Endothelial cell of umbilical vein (primary cell): ENCODE results near the gene MBNL2. TPM values are rescaled to one million over a fixed set of nuclear protein-coding genes. Genes with fewer than 3 reads are reported as not detected.

Experiments used
- BruUV-seq: library from RNA; stranded (reverse); fragments of 400-500 nt; replicated peaks from 2 replicates; lab custom pipeline; 2021; lab: Mats Ljungman, UMichigan
- CTCF ChIA-PET: fragments of 300-600, 350-600 bp; sonication (Branson Sonifier 250); formaldehyde crosslinking; loops from one replicate; lab custom pipeline; 2021; ENCODE audit warnings: antibody characterized with exemption, inconsistent platforms; lab: Charles Lee
- POLR2A ChIA-PET: fragments of 300-600, 350-600 bp; sonication (Branson Sonifier 250); formaldehyde crosslinking; loops from one replicate; lab custom pipeline; 2021; ENCODE audit warnings: antibody characterized with exemption, inconsistent platforms; lab: Charles Lee
- DNase-seq: peaks from one replicate; pipeline ENCODE4 v3.0.0-alpha.2; 2011; ENCODE audit warnings: low read depth, low spot score
- FAIRE-seq: peaks from 2 replicates; lab custom pipeline; 2011; peaks lifted over from hg19 to GRCh38; lab: Jason Lieb, UNC
- H2AFZ ChIP-seq: 2 replicates; pipeline ENCODE4 v1.6.0; 2012; ENCODE audit warnings: low read depth, low read length, control low read depth, inconsistent platforms
- H3K27ac ChIP-seq: 2 replicates; pipeline ENCODE4 v1.5.1; 2011; ENCODE audit warnings: low read depth, mild to moderate bottlenecking, control low read depth, low read length, moderate library complexity; ENCODE audit not compliant: insufficient read depth
- H3K27me3 ChIP-seq, 2 experiments: 2 replicates each; pipeline versions ENCODE4 v1.6.0 to v1.6.1; 2011; ENCODE audit warnings: low read length in 2 of 2, mixed read lengths in 1 of 2; ENCODE audit not compliant: control insufficient read depth in 2 of 2, insufficient read depth in 2 of 2
- H3K36me3 ChIP-seq, 2 experiments: 2 replicates in 1 of 2; 3 replicates in 1 of 2; pipeline ENCODE4 v1.5.1; 2011; ENCODE audit warnings: low read length in 2 of 2, mild to moderate bottlenecking in 1 of 2, moderate library complexity in 1 of 2; ENCODE audit not compliant: control insufficient read depth in 2 of 2, insufficient read depth in 2 of 2; ENCODE audit errors: extremely low read depth in 1 of 2
- H3K4me1 ChIP-seq: 3 replicates; pipeline ENCODE4 v1.5.1; 2011; ENCODE audit warnings: mild to moderate bottlenecking, low read length; ENCODE audit not compliant: control insufficient read depth, insufficient read depth; ENCODE audit errors: extremely low read depth
- H3K4me2 ChIP-seq: 2 replicates; pipeline ENCODE4 v1.6.1; 2011; ENCODE audit warnings: low read length, control low read depth, mixed read lengths; ENCODE audit not compliant: insufficient read depth
- H3K4me3 ChIP-seq, 3 experiments: fragments of 200-600 bp in 1 of 3; sonication (generic), shearing (Covaris generic) in 1 of 3; replicated peaks in 1 of 3; 2 replicates each; pipeline ENCODE4 v1.5.1; 2011 to 2016; ENCODE audit warnings: control low read depth in 3 of 3, low read length in 3 of 3, mild to moderate bottlenecking in 2 of 3, inconsistent platforms in 1 of 3, low read depth in 1 of 3, moderate library complexity in 1 of 3; ENCODE audit not compliant: insufficient read depth in 1 of 3
- H3K79me2 ChIP-seq: 2 replicates; pipeline ENCODE4 v1.6.0; 2012; ENCODE audit warnings: low read length, inconsistent platforms; ENCODE audit not compliant: control insufficient read depth, insufficient read depth
- H3K9ac ChIP-seq: replicated peaks from 2 replicates; pipeline ENCODE3; 2011; ENCODE audit warnings: low read length, control low read depth; ENCODE audit not compliant: insufficient read depth; ENCODE audit errors: extremely low read depth
- H3K9me1 ChIP-seq: replicated peaks from 3 replicates; pipeline ENCODE4 v1.6.0; 2011; ENCODE audit warnings: mild to moderate bottlenecking, low read length; ENCODE audit not compliant: control insufficient read depth, insufficient read depth; ENCODE audit errors: extremely low read depth
- H3K9me3 ChIP-seq: replicated peaks from 2 replicates; pipeline ENCODE4 v1.5.1; 2012; ENCODE audit warnings: low read length, inconsistent platforms; ENCODE audit not compliant: control insufficient read depth, insufficient read depth
- H4K20me1 ChIP-seq: replicated peaks from 2 replicates; pipeline ENCODE3; 2011; ENCODE audit warnings: mild to moderate bottlenecking, low read length; ENCODE audit not compliant: control insufficient read depth, insufficient read depth; ENCODE audit errors: extremely low read depth
- CTCF ChIP-seq, 2 donors: IDR thresholded peaks; 1 replicate in 1 of 2; 2 replicates in 1 of 2; pipeline ENCODE4 v1.5.1; 2011; ENCODE audit warnings: low read length in 2 of 2, mild to moderate bottlenecking in 2 of 2, moderate library complexity in 2 of 2, control low read depth in 1 of 2, inconsistent platforms in 1 of 2, low read depth in 1 of 2; ENCODE audit not compliant: insufficient read depth in 1 of 2; ENCODE audit errors: extremely low read depth in 1 of 2
- EZH2 ChIP-seq: IDR thresholded peaks from 2 replicates; pipeline ENCODE4 v1.6.1; 2012; ENCODE audit warnings: borderline replicate concordance, low read depth, mild to moderate bottlenecking, moderate library complexity, low read length, inconsistent platforms; ENCODE audit not compliant: severe bottlenecking
- FOS ChIP-seq: IDR thresholded peaks from 2 replicates; pipeline ENCODE4 v1.6.1; 2011; ENCODE audit warnings: mild to moderate bottlenecking, low read length, moderate library complexity, borderline replicate concordance; ENCODE audit not compliant: insufficient read depth
- GATA2 ChIP-seq: IDR thresholded peaks from 2 replicates; pipeline ENCODE4 v1.7.0; 2011; ENCODE audit warnings: low read depth, mild to moderate bottlenecking, moderate library complexity, mixed read lengths, low read length; ENCODE audit not compliant: insufficient read length, insufficient read depth
- JUN ChIP-seq: IDR thresholded peaks from 2 replicates; pipeline ENCODE4 v1.6.1; 2011; ENCODE audit warnings: borderline replicate concordance, low read depth; ENCODE audit not compliant: insufficient read length, insufficient read depth
- MYC ChIP-seq: IDR thresholded peaks from one replicate; pipeline ENCODE4 v1.6.1; 2011; ENCODE audit warnings: mild to moderate bottlenecking, low read depth, low read length
- POLR2A ChIP-seq: IDR thresholded peaks from 2 replicates; pipeline ENCODE4 v1.6.1; 2012; ENCODE audit warnings: low read depth, mild to moderate bottlenecking, control low read depth, low read length
- POLR2AphosphoS5 ChIP-seq: IDR thresholded peaks from 2 replicates; pipeline ENCODE4 v1.6.1; 2012; ENCODE audit warnings: low read depth, mild to moderate bottlenecking, control low read depth, low read length, moderate library complexity; ENCODE audit not compliant: insufficient read depth
- dilution Hi-C: fragments of 300-500 bp; cut with MboI; formaldehyde crosslinking; loops from one replicate; pipeline ENCODE4 v1.15.0; 2019; ENCODE audit warnings: low sequenced_read_pairs; ENCODE audit not compliant: extremely low pct_ligation_motif_present
- intact Hi-C: fragments of 100-400 bp; cut with micrococcal nuclease; formaldehyde crosslinking; loops from one replicate; pipeline ENCODE4 v1.10.0; 2022
- polyA plus RNA-seq, 4 experiments: library from polyadenylated mRNA; depleted of rRNA in 3 of 4; stranded (reverse) in 3 of 4; unstranded in 1 of 4; fragments of >200 nt; gene quantifications; 2 replicates each; pipeline versions ENCODE4 v1.2.1 to v1.2.3, GENCODE V29; 2011 to 2012; ENCODE audit warnings: missing spikeins in 1 of 4
- total RNA-seq: library from RNA; stranded (reverse); gene quantifications from 2 replicates; pipeline ENCODE4 v1.2.3, GENCODE V29; 2021
- TF ChIP-seq, protein P1 (sequence below): IDR thresholded peaks from 2 replicates; pipeline ENCODE4 v1.6.1; 2011; ENCODE audit not compliant: insufficient read depth, insufficient read length

The MBNL2 gene
- total and polyA plus RNA-seq, 2 donors (not counting 3 experiments of a cell fraction or from before 2014, with no cell fraction given) = 32.9 to 76.5 TPM

- Histone ChIP-seq H3K4me2 (peak overlapping the region; percentile 37), H3K36me3 (peaks cover 2 to 8% of the 10 kb centered on the region in 2 experiments), H2AFZ (no peak overlapping the region), H3K9ac (no peak overlapping the region), H3K27ac (no peak overlapping the region), H3K4me3 (no peak overlapping the region), H4K20me1 (no peaks in the 10 kb centered on the region), H3K9me1 (no peaks in the 10 kb centered on the region), H3K27me3 (no peaks in the 10 kb centered on the region), H3K9me3 (no peaks in the 10 kb centered on the region), H3K79me2 (peaks cover 96% of the 10 kb centered on the region), H3K4me1 (peaks cover 63% of the 10 kb centered on the region)
- ChIA-PET CTCF (interaction anchor here (0.7 to 9.0 kb wide), 14 partner anchors 11 to 129 kb away, joined by 3 to 58 read pairs (median 4); no protein-coding TSS in a partner anchor), POLR2A (interaction anchor here (0.7 to 1.7 kb wide), 2 partner anchors 12 to 118 kb away, joined by 3 to 7 read pairs; no protein-coding TSS in a partner anchor)
- intact Hi-C loops = no loop called here
- TF ChIP-seq FOS (no peak), CTCF (IDR thresholded peaks at IDR 0.05; ENCODE audit: extremely low read depth in 1 of 2, insufficient read depth in 1 of 2, low read depth in 1 of 2, low read length in 2 of 2) (no peak), POLR2A (no peak), MYC (no peak), POLR2AphosphoS5 (no peak), JUN (no peak), GATA2 (no peak), EZH2 (no peak)
- TF ChIP-seq, protein P1, sequence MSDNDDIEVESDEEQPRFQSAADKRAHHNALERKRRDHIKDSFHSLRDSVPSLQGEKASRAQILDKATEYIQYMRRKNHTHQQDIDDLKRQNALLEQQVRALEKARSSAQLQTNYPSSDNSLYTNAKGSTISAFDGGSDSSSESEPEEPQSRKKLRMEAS = no peak
- dilution Hi-C loops = no loop called here
- FAIRE-seq (no peak), DNase-seq (no peak)
- BruUV-seq = no TSS peak
These were observed 7.6 kb downstream of the MBNL2 start for GRCh38 chr13:97229699-97230098.
